Activated CD4-positive, alpha-beta memory T cell treated with anti-CD3 and anti-CD28 coated beads, Interleukin-2, amount 10 ng/mL, durations not matched to agents 7 days and 5 days (primary cell): ENCODE results near the gene EGFL8. TPM values are rescaled to one million over a fixed set of nuclear protein-coding genes. Genes with fewer than 3 reads are reported as not detected.
"Not testable (repeated sequence)": the region's sequence is repeated elsewhere in the genome, so short reads cannot be mapped to it uniquely, and the experiment has no call there.

Experiments used
- CTCF ChIA-PET: fragments of 350-600 bp; sonication (Branson Sonifier 250); formaldehyde crosslinking; loops from one replicate; lab custom pipeline; 2021; ENCODE audit warnings: antibody characterized with exemption, inconsistent platforms; lab: Charles Lee
- POLR2A ChIA-PET: fragments of 350-600 bp; sonication (Branson Sonifier 250); formaldehyde crosslinking; loops from one replicate; lab custom pipeline; 2021; ENCODE audit warnings: antibody characterized with exemption; lab: Charles Lee
- DNase-seq: peaks from one replicate; pipeline ENCODE4 v3.0.0-alpha.2; 2020
- H3K27ac Mint-ChIP-seq: one replicate; pipeline ENCODE4 v1.8.0; 2021; ENCODE audit warnings: mild to moderate bottlenecking, mixed read lengths
- H3K27me3 Mint-ChIP-seq: one replicate; pipeline ENCODE4 v1.8.0; 2021; ENCODE audit warnings: mixed read lengths
- H3K36me3 Mint-ChIP-seq: one replicate; pipeline ENCODE4 v1.8.0; 2021; ENCODE audit warnings: low read depth, mixed read lengths
- H3K4me1 Mint-ChIP-seq: one replicate; pipeline ENCODE4 v1.8.0; 2021; ENCODE audit warnings: mixed read lengths
- H3K4me3 Mint-ChIP-seq: one replicate; pipeline ENCODE4 v1.8.0; 2021; ENCODE audit warnings: mild to moderate bottlenecking, mixed read lengths
- H3K9me3 Mint-ChIP-seq: one replicate; pipeline ENCODE4 v1.8.0; 2021; ENCODE audit warnings: mixed read lengths
- total RNA-seq, 2 experiments: library from RNA; stranded (reverse); gene quantifications; one replicate each; pipeline ENCODE4 v1.2.3, GENCODE V29; 2021

The EGFL8 gene
- total RNA-seq, 2 experiments from 2014 or later: 5.1 to 5.2 TPM

DNA sequence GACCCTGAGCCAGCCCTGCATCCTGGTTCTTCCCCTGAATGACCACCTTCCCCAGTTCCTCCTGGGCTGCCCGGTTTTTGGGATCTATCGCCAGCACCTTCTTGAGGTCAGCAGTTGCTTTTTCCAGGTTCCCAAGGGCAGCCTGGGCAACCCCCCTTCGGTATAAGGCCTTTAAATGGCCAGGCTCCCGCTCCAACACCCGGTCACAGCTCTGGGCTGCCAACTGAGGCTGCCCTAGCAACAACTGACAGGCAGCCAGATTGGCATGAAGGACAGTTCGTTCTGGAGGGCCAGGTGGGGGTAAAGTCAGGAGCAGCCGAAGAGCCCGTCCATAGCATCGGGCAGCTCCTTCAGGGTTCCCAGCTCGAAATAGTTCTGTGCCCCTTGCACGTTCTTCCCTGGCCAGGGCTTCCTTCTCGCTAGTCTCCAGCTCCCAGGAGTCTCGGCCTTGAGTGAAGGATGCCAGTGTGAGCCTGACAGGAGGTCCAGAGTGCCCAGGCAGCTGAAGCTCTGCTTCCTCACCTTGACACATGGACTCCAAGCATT lies 35.6 kb upstream of the EGFL8 start:
- POLR2A ChIA-PET: interaction anchor here (0.6 to 3.6 kb wide), 22 partner anchors 10 to 843 kb away, joined by 3 to 31 read pairs (median 6); partner anchors contain the start of genes AGPAT1, DXO, EHMT2 and GPANK1
- Mint-ChIP-seq H3K27me3 (peaks cover 6% of the 10 kb centered on the region), H3K27ac (peak overlapping the region; percentile 92), H3K4me3 (peak overlapping the region; percentile 92), H3K36me3 (peaks cover 28% of the 10 kb centered on the region), H3K9me3 (no peaks in the 10 kb centered on the region), H3K4me1 (peaks cover 45% of the 10 kb centered on the region)
- CTCF ChIA-PET: interaction anchor here (0.6 to 2.9 kb wide), 5 partner anchors 10 to 710 kb away, joined by 3 to 21 read pairs (median 9); partner anchors contain the start of gene TAP2
- peak; percentile 23 for DNase-seq

DNA sequence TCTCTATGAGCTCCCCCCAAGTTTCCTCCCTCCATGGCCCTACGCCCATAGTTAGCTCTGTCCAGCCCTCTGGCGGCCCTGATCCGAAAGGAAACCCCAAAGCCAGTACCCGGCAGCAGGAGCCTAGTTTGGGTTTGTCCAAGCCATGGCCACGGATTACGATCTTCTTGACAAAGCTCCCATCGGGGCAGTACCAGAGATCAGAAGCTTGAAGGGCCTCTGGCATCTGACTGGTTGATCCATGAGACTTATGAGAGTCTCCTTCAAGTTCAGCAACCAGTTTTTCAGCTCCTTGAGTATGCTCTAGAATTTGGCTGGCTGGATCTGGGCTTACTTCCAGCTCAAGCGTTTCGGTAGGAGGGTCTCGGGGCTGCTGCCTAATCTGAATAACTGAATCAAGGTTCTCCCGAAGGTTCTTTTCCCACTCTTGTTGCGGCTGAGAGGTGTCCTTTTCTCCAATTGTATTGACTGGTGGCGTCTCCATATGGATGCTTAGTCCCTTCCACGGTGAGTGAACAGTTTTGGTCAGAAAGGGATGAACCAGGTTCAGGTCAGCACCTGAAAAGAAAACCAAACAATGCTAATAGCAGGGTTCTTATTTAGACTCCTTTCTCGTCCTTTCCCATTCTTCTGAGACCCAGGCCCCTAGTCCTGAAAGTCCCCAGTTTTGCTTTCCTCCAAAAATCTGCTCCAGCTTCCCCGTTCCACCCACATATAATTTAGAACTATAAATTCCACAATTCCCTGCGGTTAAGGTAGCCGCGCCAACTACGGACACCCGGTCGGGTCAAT lies 34.9 kb upstream of the EGFL8 start:
- ChIA-PET POLR2A (interaction anchor here (1.2 to 3.6 kb wide), 13 partner anchors 8 to 724 kb away, joined by 3 to 31 read pairs (median 5); partner anchors contain the start of genes AGPAT1, DXO, EHMT2 and GPANK1), CTCF (interaction anchor here (1.0 to 2.9 kb wide), 5 partner anchors 11 to 66 kb away, joined by 3 to 21 read pairs (median 9); no protein-coding TSS in a partner anchor)
- peak overlapping the region; percentile 92 for H3K27ac Mint-ChIP-seq
- peak overlapping the region; percentile 87 for H3K4me3 Mint-ChIP-seq
- H3K36me3 Mint-ChIP-seq: peaks cover 22% of the 10 kb centered on the region
- peaks cover 9% of the 10 kb centered on the region for H3K27me3 Mint-ChIP-seq
- DNase-seq: no peak
- H3K9me3 Mint-ChIP-seq: no peaks in the 10 kb centered on the region
- peaks cover 41% of the 10 kb centered on the region for H3K4me1 Mint-ChIP-seq

DNA sequence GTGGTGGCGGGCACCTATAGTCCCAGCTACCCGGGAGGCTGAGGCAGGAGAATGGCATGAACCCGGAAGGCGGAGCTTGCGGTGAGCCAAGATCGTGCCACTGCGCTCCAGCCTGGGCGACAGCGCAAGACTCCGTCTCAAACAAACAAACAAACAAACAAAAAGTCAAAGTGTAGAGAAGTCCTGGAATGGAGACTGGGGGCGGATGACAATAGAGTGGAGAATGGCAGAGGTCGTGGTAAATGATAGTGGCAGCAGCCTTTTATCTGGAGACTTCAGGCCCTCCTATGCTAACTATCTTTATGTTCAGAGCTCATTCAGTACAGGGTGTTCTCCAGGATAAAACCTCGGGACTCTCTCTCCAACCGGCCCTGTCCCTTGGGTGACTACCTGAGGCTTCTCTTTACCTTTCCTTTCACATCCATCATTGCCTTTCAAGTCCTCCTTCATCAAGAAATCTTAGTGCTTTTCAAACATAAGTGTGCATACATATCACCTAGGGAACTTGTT lies 32.9 kb upstream of the EGFL8 start:
- Mint-ChIP-seq H3K36me3 (peaks cover 12% of the 10 kb centered on the region), H3K27ac (no peak overlapping the region), H3K9me3 (no peaks in the 10 kb centered on the region), H3K4me3 (no peak overlapping the region), H3K4me1 (peaks cover 33% of the 10 kb centered on the region), H3K27me3 (peaks cover 16% of the 10 kb centered on the region)
- POLR2A ChIA-PET: interaction anchor here (1.5 kb wide), 1 partner anchor 64 kb away, joined by 4 read pairs; no protein-coding TSS in a partner anchor
- no peak for DNase-seq
- CTCF ChIA-PET: interaction anchor here (1.6 to 2.6 kb wide), 2 partner anchors 13 to 17 kb away, joined by 3 to 12 read pairs; no protein-coding TSS in a partner anchor

DNA sequence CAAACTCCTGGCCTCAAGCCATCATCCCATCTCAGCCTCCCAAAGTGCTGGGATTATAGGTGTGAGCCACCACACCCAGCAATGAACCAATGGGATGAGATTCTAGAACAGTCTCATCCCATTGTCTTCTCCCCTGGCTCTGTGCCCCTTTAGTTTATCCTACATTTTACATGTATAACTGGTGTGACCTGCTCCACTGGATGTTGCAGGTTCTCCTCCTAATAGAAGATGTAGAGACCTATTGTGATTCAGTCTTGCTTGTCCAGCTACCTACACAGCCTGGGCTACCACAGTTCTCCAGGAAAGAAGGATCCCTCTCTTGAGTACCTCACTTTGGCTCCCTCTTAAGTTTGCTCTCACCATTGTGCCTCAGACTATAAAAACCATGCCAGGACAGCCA lies 32.3 kb upstream of the EGFL8 start:
- H3K4me1 Mint-ChIP-seq: peaks cover 26% of the 10 kb centered on the region
- no peak overlapping the region for H3K27ac Mint-ChIP-seq
- H3K9me3 Mint-ChIP-seq: no peaks in the 10 kb centered on the region
- ChIA-PET POLR2A (no interaction called here), CTCF (interaction anchor here (1.6 to 2.6 kb wide), 2 partner anchors 14 to 17 kb away, joined by 3 to 12 read pairs; no protein-coding TSS in a partner anchor)
- no peak for DNase-seq
- peak overlapping the region; percentile 30 for H3K4me3 Mint-ChIP-seq
- H3K36me3 Mint-ChIP-seq: peaks cover 6% of the 10 kb centered on the region
- peaks cover 16% of the 10 kb centered on the region for H3K27me3 Mint-ChIP-seq

DNA sequence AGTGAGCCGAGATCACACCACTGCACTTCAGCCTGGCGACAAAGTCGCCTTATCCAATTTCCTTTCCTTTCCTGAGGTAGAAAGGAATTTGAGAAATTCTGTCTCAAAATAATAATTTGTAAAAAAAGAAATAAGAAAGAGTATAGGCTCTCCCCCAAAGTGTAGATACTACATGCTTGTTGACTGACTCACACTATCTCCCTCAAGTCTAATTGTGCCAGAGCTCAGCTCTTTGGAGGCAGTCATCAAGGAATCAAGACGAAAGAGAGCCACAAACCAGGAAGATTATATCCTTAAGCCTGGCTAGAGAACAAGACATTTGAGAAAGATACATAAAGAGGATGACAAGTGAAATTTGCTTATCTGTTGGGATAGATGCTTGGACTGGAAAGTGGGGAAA lies 30.6 kb upstream of the EGFL8 start:
- DNase-seq: no peak
- H3K36me3 Mint-ChIP-seq: no peaks in the 10 kb centered on the region
- no peak overlapping the region for H3K4me3 Mint-ChIP-seq
- no peak overlapping the region for H3K27ac Mint-ChIP-seq
- no peaks in the 10 kb centered on the region for H3K9me3 Mint-ChIP-seq
- ChIA-PET POLR2A (no interaction called here), CTCF (no interaction called here)
- peaks cover 17% of the 10 kb centered on the region for H3K4me1 Mint-ChIP-seq
- peaks cover 16% of the 10 kb centered on the region for H3K27me3 Mint-ChIP-seq

DNA sequence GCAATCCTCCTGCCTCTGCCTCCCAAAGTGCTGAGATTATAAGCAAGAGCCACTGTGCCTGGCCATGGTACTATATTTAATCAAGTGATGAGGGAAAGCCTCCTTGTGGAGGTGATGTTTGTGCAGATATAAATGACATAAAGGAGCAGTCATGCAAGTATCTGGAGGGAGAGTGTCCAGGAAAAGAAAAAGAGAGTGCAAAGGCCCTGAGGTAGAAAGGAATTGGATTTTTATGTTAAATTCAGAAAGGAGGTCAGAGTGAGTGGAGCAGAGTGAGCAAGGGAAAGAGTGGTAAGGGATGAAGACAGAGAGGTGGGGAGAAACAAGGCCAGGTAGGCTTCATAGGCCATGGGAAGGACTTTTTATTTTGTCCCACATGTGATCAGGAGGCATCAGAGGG lies 26.9 kb upstream of the EGFL8 start:
- ChIA-PET CTCF (no interaction called here), POLR2A (no interaction called here)
- Mint-ChIP-seq H3K27me3 (peaks cover 24% of the 10 kb centered on the region), H3K4me3 (no peak overlapping the region), H3K9me3 (no peaks in the 10 kb centered on the region), H3K4me1 (no peaks in the 10 kb centered on the region), H3K27ac (no peak overlapping the region), H3K36me3 (no peaks in the 10 kb centered on the region)
- no peak for DNase-seq

DNA sequence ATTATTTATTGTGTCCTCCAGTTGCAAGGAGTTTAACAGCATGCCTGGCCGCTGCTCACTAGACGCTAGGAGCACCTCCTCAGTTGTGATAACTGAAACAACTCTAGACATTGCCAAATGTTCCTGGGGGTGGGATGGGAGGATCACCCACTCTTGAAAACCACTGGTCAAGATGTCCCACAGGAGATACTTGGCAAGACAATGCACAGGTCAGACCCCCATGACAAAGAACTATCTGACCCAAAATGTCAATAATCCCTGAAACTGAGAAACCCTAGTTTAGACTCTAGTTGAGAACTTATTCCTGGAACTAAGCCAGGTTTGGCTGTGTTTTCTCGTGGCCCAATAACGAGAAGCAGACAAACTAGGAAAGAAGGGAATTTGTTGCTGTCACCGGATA lies 24.8 kb upstream of the EGFL8 start:
- CTCF ChIA-PET: interaction anchor here (0.7 kb wide), 1 partner anchor 82 kb away, joined by 3 read pairs; no protein-coding TSS in a partner anchor

DNA sequence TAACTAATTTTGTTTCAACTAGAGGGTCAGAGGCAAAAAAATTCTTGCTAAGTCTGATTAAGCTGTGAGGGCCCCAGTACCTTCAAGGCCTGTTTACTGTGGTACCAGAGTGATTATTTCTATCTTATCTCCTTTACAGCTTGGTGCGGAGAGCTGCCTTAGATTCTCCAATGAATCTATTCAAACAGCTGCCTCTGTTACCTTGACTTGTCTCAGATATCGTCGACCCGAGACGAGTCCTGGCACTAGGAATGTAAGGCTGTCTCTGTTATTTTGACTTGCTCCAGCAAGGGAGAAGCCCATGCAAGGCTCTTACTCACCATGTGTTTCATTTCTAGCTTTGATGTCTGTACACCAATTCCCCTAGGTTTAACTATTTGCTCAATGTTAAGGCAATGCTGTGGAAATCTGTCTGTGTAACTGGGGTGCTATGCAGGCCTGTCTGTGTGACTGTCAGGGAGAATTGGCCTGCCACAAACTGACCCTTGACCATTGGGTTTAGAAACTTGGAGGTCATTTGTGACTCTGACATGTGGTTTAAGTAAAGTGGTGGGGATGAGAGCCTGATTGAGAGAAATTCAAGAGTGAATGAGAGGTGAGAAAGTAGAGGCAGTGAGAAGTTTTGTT lies 23.9 kb upstream of the EGFL8 start:
- peaks cover 21% of the 10 kb centered on the region for H3K27me3 Mint-ChIP-seq
- no peaks in the 10 kb centered on the region for H3K36me3 Mint-ChIP-seq
- CTCF ChIA-PET: no interaction called here
- POLR2A ChIA-PET: no interaction called here
- no peaks in the 10 kb centered on the region for H3K9me3 Mint-ChIP-seq
- no peak overlapping the region for H3K27ac Mint-ChIP-seq
- no peaks in the 10 kb centered on the region for H3K4me1 Mint-ChIP-seq
- no peak for DNase-seq
- H3K4me3 Mint-ChIP-seq: no peak overlapping the region

More for the DNA sequence above, 24.8 kb upstream of the EGFL8 start:
- Mint-ChIP-seq H3K4me1 (no peaks in the 10 kb centered on the region), H3K27ac (no peak overlapping the region), H3K9me3 (no peaks in the 10 kb centered on the region), H3K27me3 (peaks cover 22% of the 10 kb centered on the region), H3K36me3 (no peaks in the 10 kb centered on the region), H3K4me3 (no peak overlapping the region)
- no peak for DNase-seq
- POLR2A ChIA-PET: interaction anchor here (0.6 kb wide), 1 partner anchor 15 kb away, joined by 3 read pairs; no protein-coding TSS in a partner anchor

DNA sequence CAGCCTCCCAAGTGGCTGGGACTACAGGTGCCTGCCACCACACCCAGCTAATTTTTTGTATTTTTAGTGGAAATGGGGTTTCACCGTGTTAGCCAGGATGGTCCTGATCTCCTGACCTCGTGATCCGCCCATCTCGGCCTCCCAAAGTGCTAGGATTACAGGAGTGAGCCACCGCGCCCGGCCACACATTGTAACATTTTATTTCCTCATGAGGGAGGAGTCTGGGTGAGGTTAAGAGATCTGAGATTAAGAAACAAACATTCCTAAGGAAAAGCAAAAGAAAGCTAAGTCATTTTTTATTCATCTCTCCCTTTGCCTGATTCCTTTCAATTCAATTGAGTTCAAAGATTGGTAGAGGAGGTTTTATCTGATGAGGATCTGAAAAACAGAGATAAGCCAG lies 20.2 kb upstream of the EGFL8 start:
- H3K4me1 Mint-ChIP-seq: peaks cover 26% of the 10 kb centered on the region
- H3K27me3 Mint-ChIP-seq: peaks cover 52% of the 10 kb centered on the region
- H3K4me3 Mint-ChIP-seq, POLR2A ChIA-PET, CTCF ChIA-PET, H3K27ac Mint-ChIP-seq, H3K36me3 Mint-ChIP-seq, H3K9me3 Mint-ChIP-seq, DNase-seq: not testable (repeated sequence)

DNA sequence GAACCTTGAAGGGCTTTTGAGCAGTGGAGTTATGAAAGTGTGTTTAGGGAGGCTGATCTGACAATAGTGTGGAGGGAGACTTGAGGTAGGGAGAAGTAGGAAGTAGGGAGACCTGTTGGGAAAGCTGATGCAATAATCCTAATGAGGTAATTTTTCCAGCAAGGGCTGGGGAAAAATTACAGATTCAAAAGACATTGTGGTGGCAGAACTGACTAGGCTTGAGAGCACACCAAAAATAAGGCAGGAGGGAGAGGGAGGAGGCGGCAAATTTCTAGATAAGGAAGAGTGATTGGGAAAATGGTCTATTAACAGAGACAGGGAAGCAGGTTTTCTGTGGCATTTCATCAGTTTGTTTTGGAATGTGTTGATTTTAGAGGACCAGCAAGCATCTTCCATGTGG lies 18.1 kb upstream of the EGFL8 start:
- H3K36me3 Mint-ChIP-seq: peaks cover 5% of the 10 kb centered on the region
- POLR2A ChIA-PET: no interaction called here
- no peak overlapping the region for H3K27ac Mint-ChIP-seq
- no peaks in the 10 kb centered on the region for H3K9me3 Mint-ChIP-seq
- no peak for DNase-seq
- H3K4me3 Mint-ChIP-seq: no peak overlapping the region
- peaks cover 62% of the 10 kb centered on the region for H3K27me3 Mint-ChIP-seq
- CTCF ChIA-PET: interaction anchor here (1.0 kb wide), 1 partner anchor 174 kb away, joined by 3 read pairs; the partner anchor contains the start of gene DXO
- H3K4me1 Mint-ChIP-seq: peaks cover 26% of the 10 kb centered on the region

DNA sequence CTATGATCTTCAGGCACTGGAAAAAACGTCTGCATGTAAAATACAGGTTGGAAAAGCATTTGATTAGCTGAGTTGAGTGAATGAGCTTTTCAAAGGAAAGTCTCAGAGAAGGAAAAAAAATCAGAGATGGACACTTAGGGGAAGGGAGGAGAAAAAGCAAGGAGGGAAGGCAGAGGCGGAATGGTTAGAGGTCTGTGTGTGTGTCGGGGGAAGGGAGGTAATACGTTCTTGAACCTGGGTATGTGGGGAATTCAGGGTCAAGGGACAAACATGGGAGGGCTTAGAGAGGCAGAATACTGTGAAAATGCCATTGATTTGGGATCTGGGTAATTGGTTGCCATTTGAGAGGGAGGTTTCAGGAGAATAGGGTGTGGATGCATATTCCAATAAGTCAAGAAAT lies 17.7 kb upstream of the EGFL8 start:
- POLR2A ChIA-PET: no interaction called here
- peaks cover 5% of the 10 kb centered on the region for H3K36me3 Mint-ChIP-seq
- peaks cover 26% of the 10 kb centered on the region for H3K4me1 Mint-ChIP-seq
- H3K27ac Mint-ChIP-seq: no peak overlapping the region
- CTCF ChIA-PET: interaction anchor here (1.0 kb wide), 1 partner anchor 175 kb away, joined by 3 read pairs; the partner anchor contains the start of gene DXO
- peaks cover 61% of the 10 kb centered on the region for H3K27me3 Mint-ChIP-seq
- no peak overlapping the region for H3K4me3 Mint-ChIP-seq
- no peak for DNase-seq
- H3K9me3 Mint-ChIP-seq: no peaks in the 10 kb centered on the region

DNA sequence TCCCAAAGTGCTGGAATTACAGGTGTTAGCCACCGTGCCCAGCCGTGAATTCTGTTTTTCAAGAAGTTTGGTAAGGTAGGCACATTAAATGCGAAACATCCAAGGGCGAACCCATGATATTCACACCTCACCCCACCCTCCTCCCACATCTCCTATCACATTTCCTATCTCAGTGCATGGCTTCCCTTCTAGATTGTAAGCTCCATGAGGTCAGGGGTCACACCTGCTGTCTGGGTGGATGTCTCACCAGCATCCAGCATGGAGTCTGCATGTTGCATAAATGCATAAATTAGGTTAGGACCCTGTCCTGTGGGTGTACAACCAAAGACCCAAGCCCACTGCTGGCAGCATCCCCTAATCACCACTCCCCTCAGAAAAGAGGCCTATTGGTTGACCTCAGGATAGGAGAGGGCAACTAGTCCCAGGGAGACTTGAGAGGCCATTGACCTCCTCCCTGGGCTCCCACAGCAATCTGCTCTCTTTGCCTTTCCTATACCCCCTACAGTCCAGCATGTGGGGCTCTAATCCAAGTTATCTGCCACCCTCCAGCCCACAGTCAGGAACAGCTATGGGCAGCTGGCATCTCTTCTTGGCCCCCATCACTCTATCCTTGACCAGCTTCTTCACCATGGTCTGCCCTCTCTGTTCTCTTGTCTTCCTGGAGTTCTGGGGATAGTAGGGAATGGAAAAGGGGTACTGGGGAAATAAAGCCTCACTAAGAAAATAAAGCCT lies 16.8 kb upstream of the EGFL8 start:
- ChIA-PET CTCF (interaction anchor here (0.7 to 1.0 kb wide), 2 partner anchors 45 to 176 kb away, joined by 3 read pairs; partner anchors contain the start of gene DXO), POLR2A (interaction anchor here (1.2 kb wide), 1 partner anchor 48 kb away, joined by 3 read pairs; no protein-coding TSS in a partner anchor)
- Mint-ChIP-seq H3K9me3 (no peaks in the 10 kb centered on the region), H3K4me1 (peaks cover 26% of the 10 kb centered on the region), H3K27ac (no peak overlapping the region), H3K4me3 (no peak overlapping the region), H3K27me3 (peaks cover 61% of the 10 kb centered on the region), H3K36me3 (peaks cover 5% of the 10 kb centered on the region)
- no peak for DNase-seq
